GM18511 (cell line): Measurements from ENCODE around the gene MAPK12.

Source experiments
- ATAC-seq: cut with Tn5 transposase; IDR thresholded peaks from one replicate; pipeline ENCODE4 v1.9.1; 2021; ENCODE audit warnings: mild to moderate bottlenecking, moderate library complexity; ENCODE audit not compliant: unreplicated experiment

The MAPK12 gene

DNA sequence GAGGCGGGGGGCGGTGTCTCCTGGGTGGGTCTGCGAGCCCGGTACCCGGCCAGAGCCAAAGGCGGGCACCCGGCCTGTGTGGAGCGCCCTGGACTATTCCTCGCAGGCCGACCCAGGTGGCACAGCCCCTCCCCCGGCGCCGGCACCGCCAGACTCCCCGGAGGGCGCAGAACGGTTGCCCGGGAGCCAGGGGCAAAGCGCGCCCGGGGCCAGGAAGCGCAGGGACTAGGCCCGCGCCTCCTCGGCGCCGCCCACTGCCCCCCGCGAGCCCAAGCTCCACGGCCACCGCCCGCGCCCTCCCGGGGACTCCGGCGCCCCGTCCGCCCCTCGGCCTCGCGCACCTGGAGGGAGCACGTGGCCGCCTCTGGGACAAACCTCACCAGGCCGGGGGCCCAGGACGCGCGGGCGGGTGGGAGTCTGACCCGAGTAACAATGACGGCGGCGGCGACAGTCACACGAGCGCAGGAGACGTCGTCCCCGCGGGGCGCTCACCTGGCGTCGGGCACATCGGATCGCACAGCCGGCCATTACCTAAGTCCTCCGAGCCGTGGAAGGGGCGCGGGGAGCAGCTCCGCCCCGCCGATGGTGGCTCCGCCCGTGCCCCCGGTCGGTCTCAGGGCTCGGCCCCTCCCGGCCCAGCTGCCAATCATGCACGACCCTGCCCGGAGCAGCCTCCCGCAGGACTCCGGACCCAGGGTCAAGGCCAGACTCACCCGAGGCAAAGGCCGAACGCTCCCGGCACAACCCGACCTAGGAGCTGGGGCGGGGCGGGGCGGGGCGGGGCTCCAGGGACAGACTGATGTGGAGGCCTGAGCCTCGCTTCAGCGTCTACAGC, 38.5 kb upstream of the MAPK12 start:
- ATAC-seq: no peak

DNA sequence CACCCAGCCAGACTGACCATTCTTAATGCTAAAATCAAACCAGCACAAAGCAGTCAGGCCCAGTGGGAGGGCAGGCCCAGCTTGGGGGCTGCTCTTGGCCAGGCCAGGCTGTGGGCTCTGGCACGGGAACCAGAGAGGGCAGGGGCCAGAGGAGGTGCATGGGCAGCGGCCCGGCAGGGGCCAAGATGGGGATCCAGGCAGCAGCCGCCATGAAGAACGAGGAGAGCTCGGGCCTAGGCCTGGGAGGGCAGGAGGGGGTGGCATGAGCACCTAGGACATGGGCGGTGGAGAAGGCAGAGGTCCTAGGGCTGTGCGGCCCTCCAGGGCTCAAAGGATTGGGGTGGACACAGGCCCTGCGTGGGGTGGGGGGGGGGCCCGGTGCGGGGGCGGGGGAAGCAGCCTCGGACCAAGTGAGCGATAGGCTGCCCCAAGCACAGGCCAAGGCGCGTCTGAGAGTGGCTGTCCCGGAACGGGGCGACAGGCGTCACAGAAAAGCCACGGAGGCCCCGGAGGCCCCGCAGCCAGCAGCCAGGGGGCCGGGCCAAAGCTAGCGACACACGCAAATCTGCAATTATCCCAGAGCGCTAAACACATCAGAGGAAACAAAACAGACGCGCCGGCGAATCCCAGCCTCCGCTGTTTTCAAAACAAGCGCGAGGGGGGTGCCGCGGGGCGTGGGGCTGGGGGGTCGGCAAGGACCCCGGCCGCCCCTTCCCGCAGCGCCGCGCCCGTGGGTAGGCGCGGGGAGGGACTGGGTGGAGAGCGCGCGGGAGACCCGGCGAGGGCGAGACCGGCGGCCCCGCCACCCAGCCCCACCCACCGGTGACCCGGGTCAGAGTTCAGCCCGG, 37.7 kb upstream of the MAPK12 start:
- no peak for ATAC-seq

DNA sequence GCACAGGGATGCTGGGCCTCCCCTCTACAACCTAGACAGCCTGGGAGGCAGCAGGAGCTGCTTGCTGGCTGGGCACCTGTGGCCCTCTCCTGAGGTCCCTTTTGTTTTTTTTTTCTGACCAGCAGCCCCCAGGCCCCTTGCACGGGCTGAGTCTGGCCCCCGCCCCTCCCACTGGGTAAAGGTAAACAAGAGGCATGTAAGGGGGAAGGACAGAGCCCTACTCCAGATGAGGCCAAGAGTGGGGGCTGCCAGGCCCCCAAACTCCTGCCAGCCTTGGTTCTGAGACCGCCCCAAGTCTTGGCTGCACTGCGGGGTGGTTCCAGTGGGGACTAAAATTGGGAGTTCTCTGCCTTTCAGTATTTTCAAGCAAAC, 36.8 kb upstream of the MAPK12 start:
- no peak for ATAC-seq

DNA sequence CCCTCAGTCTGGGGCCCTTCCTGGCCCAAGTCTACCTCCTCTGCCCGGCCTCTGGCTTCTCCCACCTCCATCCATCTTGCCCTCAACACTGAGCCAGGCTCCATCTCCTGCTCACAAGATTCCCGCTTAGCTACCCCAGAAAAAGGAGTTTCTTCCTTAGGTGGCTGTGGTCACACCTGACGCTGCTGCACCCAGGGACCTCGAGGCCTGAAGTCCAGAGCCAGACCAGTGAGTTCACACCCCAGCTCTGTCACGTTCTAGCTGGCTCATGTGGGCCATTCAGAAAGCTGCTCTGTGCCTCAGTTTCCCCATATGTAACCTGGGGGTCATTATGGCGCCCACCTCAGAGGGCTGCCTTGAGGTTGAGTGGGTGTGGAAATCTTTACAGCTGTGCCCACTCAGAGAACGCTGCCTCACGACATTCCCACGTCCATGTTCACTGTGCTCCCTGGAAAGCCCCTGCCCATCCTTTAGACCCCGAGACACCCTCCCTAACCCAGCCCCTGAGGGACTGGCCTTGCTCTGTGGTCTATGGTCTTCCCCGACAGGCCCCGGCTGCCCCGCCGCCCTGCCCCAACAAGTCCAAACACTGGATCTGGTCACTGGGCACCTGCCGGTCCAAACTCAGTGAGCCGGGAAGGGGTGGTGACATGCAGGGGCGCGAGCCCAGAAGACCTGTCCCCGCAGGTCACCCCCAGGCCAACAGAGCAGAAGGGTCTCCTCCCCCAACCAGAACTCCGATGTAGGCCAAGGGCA, 36.2 kb upstream of the MAPK12 start:
- ATAC-seq: no peak

DNA sequence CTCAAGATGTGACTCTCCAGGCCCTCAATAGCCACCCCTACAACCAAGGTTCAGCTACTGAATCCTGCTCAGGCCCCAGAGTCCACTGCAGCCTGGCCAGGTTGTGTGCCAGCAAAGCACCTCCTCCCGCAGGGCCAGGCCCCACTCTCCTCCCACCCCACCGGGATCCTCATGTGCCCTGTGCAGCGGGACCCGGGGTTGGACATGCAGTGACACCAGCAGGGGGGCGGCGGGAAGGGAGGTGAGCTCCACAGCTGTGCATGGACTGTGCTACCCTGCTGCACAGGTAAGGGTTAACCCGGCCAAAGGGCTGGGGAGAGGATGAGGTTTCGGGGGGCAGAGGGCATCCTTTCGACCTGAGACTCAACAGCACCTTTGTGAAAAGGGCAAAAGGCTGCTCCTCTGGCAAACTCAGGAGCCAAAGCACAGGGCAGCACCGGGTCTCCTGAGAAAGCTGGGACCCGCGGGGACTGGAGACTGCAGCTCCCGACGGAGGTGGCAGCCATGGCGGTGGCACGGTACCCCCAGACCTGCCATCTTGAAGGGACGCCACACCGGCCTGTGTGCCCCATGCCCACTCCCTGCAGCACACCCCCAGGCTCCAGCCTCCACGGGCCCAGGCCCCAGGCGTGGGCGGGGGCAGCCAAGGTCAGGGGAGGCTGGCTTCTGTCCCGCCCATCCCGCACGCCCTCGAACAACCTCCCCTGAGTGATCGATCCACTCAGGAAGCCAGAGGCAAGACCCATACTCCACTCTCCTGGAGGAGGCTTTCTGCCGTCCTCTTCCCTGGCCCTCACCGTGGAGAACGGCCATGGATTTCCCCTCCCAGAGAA, 35.4 kb upstream of the MAPK12 start:
- ATAC-seq: no peak

DNA sequence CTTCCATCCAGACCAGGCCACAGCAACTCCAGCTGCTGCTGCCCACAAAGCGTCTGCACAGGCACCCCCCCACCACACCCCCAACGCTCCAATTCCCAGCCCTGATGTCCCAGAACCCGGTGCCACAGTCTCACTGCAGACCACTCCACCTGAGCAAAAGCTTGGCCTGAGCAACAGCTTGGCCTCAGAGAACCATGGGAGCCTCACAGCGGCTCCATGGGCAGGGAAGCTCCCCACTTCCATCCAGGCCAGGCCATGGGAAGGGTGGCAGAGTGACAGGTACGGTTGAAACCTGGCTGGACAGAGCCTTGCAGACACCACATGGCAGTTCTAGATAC, 32.8 kb upstream of the MAPK12 start:
- ATAC-seq: no peak

DNA sequence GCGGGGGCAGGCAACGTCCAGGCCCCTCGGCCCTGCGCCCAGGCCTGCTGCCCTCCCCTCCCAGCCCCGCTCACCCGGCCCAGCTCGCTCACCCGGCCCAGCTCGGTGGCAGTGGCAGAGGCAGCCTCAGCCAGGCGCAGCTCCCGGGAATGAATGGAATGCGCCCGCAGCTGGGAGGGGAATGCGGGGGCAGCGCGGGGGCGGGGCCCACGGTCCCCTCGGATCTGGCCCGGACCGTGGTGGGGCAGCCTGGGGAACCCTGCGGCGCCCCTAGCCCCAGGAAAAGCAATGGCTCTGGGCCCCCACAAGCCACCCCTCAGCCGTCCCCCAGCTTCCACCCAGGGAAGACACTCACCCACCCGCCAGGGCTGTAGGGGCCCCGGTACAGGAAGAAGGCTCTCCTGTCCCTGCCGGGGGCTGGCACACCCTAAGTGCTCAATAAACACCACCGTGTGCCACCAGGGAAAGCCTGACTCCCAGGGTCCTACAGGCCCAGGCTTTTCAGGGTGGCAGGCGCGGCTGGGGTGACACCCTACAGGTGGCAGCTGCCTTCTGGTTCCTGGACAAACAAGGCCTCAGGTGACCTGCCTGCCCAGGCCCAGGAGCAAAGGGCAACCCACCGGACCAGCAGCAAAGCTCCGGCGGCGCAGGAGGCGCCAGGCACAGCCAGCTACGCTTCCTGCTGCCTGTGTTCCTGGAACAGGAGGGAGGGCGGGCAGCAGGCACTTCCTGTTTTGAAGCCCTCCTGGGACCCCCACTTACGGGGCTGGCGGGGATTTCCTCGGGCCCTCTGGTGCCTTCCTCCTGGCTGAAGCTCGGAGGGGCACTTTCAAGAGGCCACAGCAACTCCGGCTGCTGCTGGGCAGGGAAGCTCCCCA, 32.2 kb upstream of the MAPK12 start:
- no peak for ATAC-seq

DNA sequence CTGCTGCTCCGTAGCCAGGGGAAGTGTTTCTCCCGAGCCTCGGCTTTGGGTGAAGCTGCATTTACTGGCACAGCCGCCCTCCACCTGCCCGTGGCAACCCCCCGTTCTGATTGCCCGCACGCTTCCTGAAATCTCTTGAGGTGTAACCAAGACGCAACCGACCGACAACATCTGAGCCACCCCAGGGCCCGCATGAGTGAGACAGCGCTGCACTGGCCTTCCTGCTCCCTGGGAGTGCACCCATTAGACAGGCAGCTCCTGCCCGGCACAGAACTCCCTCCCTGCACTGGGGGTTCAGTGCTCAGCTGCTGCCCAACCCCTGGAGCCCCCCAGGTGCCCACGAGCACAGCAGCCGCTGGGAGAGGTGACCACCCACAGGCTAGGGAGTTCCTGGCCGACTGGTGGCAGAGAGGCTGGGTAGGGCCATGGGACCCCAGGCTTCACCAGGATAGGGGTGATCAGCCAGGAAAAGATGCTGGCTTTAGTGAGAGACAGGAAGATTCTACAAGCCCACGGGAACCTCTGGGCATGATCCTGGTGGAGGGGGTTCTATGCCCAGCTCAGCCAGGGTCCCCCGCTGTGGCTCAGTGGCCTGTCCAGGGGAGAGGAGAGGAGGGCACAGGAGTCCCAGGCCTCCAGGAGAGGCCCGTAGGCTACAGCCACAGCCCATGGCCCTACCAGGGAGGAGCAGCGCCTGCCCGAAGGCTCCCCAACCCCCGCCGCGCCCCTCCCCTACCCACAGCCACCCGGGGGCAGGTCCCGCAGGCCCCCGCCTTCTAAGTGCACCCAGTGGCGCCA, 31.4 kb upstream of the MAPK12 start:
- no peak for ATAC-seq

DNA sequence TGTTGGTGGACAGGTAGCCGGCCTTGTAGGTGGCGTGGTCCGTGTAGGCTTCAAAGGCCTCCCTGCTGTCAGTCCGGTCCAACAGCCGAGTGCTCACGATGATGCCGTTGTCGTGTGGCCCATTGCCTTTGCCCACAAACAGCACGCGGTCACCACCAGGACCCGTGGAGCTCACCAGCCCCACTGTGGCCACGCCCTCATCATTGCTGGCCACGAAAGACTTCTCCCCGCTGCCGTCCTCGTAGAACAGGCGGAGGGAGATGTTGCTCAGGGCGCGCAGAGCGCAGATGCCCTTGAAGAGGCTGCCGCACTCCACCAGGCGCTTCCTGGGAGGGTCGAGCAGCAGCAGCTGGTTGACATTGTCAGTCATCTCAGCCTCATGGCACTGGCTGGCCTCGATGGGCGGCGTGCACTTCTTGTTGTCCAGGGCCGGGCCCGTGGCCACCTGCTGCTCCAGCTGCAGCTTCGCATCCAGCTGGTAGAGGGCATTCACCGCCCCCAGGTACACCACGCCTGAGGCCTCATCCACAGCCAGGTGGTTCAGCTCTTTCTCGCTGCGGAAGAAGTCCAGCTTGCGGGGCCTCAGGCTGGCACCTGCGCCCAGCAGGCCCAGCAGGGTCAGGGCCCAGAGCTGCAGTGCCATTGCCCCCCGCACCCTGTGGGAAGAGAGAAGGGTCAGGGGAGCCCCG, 28.6 kb upstream of the MAPK12 start:
- ATAC-seq: no peak

DNA sequence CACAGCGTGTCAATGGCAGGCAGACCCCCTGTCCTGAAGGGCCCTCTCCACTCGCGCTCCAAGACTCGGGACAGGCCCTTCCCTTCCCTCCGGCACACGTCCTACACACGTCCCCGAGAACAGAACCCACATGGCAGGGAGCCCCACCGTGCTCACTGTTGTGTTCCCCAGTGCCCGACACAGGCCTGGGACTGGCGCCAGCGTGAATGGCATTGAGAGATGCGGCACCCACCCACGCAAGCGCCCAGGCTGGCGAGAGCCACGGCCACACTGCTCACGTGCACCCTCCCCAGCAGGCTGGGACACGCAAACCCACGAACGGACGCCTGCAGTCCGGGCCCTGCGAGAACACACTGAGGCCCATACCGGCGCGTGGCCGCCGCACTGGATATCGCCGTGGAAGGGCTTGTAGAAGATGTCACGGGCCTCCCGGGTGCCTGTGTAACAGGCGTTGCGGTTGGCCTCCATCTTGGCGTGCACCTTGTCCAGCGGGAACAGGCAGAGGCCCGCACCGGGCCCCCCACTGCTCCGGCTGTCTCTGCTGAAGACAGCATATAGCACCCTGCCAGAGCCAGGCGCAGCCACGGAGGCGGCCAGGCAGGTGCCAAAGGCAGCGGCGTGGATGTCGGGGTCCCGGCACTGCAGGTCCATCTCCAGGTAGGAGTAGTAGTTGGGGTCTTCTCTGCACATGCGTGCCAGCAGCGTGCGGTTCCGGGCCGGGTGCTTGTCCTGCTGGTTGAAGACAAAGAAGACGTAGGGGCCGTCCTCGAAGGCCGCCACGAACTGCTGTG, 27.9 kb upstream of the MAPK12 start:
- no peak for ATAC-seq

DNA sequence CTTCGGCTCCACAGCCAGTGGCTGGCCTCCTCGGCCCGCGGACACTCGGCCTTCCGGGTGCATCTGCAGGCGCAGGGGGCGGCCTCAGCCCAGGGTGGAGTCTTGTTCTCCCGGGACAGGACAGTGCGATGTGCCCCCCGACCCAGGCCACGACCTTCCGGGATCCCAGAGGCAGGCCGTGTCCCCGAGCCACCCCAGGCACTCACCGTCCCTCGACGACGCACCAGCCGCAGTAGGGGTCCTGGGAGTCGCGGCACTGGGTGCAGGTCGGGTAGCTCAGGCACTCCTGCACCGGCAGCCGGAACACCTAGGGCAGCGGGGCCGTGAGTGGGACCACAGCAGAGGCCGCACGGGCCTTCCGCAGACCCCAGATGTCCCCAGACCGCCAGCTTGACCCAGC, 26.2 kb upstream of the MAPK12 start:
- no peak for ATAC-seq

DNA sequence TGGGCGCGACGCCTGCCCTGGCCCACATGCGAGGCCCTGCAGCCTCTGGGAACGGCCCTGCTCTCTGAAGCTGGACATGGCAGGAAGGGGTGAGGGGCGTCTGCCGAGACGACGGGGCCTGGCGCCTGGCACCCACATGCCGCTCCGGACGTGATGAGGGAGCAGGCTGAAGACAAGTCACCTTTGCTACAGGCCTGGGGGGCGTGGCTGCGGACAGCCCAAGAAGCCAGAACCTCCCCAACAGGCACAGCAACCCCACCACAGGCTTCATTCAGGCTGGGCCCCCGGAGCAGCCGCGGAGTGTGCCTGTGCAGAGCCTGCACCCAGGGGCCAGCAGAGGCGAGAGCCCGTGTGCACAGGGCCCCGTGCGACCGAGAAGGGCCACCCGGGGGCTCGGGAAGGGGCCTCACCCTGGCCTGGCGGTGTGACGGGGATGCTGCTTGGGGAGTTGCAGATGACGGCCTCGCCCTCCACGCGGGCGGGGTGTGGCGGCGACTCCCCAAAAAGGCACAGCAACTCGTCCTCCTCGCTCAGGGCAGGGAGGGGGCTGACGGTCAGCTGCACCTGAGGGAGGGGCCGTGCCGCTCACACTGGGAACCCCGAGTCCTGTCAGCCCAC, 25.3 kb upstream of the MAPK12 start:
- ATAC-seq: no peak

DNA sequence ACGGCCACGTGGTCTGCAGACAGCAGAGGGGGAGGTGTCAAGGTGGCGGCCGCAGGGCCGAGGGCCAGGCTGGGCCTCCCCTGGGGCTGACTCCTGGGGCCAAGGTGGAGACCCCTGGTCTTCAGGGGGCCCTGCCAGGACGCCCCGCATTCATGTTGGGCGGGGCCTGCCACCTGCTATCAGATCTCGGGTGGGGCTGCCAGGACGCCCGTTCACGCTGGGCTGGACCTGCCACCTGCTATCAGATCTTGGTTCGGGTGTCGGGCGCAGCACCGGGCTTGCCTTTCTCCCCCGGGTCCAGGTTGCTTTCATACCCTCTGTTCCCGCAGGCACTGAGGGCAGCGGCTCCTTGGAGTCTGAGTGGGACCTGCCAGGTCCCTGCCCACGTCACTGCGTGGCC, 24.8 kb upstream of the MAPK12 start:
- ATAC-seq: no peak

DNA sequence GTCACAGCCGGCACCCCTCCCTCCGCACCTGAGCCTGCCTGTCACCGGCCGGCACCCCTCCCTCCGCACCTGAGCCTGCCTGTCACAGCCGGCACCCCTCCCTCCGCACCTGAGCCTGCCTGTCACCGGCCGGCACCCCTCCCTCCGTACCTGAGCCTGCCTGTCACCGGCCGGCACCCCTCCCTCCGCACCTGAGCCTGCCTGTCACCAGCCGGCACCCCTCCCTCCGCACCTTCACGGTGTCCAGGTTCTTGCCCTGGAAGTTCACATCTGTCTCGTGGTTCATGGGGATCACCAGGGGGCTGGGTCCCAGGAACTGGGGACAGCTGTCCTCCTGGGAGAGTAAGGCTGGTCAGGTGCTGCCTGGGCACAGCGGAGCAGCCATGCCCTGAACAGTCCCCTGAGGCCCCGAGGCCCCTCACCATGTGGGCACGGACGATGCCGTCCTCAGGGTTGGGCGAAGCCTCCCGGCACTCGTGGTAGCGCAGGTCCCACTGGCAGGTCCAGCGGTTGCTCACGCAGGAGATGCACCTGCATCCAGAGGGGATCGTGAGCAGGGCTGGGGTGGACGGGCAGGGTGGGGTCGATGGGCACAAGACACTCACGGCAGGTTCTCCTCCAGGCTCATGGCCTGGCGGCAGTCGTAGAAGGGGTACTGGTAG, 24.2 kb upstream of the MAPK12 start:
- ATAC-seq: no peak

DNA sequence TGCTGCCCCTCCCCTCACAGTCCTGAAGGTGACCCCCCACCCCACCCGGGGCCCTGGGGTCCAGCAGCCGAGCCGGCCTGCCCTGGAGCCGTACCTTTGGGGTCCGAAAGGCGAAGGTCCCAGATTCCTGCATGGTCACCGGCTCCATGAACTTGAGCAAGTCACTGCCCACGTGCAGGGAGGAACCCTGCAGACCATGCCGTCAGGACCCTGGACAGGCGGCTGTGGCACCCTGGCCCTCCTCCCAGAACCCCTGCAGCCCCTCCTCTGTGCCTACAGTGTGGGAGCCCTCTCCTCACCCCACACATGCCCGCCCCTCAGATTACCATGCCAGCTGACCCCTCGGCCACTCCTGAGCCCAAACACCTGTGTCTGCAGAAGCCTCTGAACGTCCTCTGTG, 23.0 kb upstream of the MAPK12 start:
- no peak for ATAC-seq

DNA sequence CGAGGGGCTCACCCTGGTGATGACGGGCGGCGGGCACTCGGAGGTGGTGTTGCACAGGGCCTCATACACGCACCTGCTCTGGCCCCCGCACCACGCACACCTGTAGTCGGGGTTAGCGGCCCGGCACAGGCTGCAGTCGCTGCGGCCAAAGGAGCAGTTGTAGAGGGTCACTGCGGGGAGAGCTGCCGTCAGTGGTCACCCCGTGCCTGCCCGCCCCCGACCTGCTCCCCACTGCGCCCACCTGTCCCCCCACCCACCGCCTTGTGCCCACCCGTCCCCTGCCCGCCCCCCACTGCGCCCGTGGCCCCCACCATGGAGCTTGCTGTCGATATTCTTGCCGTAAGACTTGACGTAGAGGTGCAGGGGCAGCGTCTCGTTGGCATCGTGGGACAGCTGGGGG, 22.3 kb upstream of the MAPK12 start:
- ATAC-seq: no peak
